Thyroid gland (tissue), 4 donors: ENCODE data around the gene SCARF1. TPM values are rescaled to one million over a fixed set of nuclear protein-coding genes. Genes with fewer than 3 reads are reported as not detected.

ENCODE experiments used
- DNase-seq, 2 donors: peaks; one replicate each; pipeline ENCODE4 v3.0.0-alpha.2; 2019
- H3K27ac ChIP-seq, 3 donors: fragments of 200-600 bp; sonication (generic); 1 replicate in 2 of 3; 2 replicates in 1 of 3; pipeline ENCODE4 v1.5.1; 2016 to 2019; ENCODE audit warnings: mild to moderate bottlenecking in 1 of 3, moderate library complexity in 1 of 3
- H3K27me3 ChIP-seq: fragments of 200-600 bp; sonication (generic); one replicate; pipeline ENCODE4 v1.5.1; 2019
- H3K36me3 ChIP-seq, 2 donors: fragments of 200-600 bp; sonication (generic); one replicate each; pipeline ENCODE4 v1.5.1; 2016 to 2019
- H3K4me1 ChIP-seq, 2 donors: fragments of 200-600 bp; sonication (generic); one replicate each; pipeline ENCODE4 v1.5.1; 2017 to 2019
- H3K4me3 ChIP-seq, 3 donors: fragments of 200-600 bp; sonication (generic); replicated peaks in 1 of 3; 1 replicate in 2 of 3; 2 replicates in 1 of 3; pipeline ENCODE4 v1.5.1; 2016; ENCODE audit warnings: mild to moderate bottlenecking in 1 of 3
- H3K9me3 ChIP-seq: fragments of 200-600 bp; sonication (generic); one replicate; pipeline ENCODE4 v1.5.1; 2017
- POLR2A ChIP-seq, 2 donors: fragments of 450-650 bp; IDR thresholded peaks; one replicate each; pipeline ENCODE4 v1.6.1; 2017; ENCODE audit warnings: antibody characterized with exemption in 2 of 2, mild to moderate bottlenecking in 2 of 2, moderate library complexity in 1 of 2
- WGBS, 2 donors: methylation state at CpG; one replicate each; pipeline ENCODE4 v1.1.5; 2017; 5-methylcytosine and 5-hydroxymethylcytosine counted together
- intact Hi-C: fragments of 100-400 bp; cut with DNase I; formaldehyde crosslinking; loops from one replicate; pipeline ENCODE4 v1.15.1; 2023
- total RNA-seq, 4 donors: library from RNA; depleted of rRNA; stranded (reverse); fragments of >200 nt; gene quantifications; one replicate each; pipeline ENCODE4 v1.2.3, GENCODE V29; 2016
- TF ChIP-seq, protein P1 (sequence below), 6 experiments: fragments of 200-600 bp in 3 of 6; fragments of 450-650 bp in 3 of 6; sonication (generic) in 3 of 6; IDR thresholded peaks; one replicate each; pipeline ENCODE4 v1.5.1; 2016 to 2019; ENCODE audit warnings: antibody characterized with exemption in 6 of 6, mild to moderate bottlenecking in 2 of 6, inconsistent platforms in 1 of 6, moderate library complexity in 1 of 6

The SCARF1 gene
- total RNA-seq, 4 donors from 2014 or later = 31.6 to 52.0 (median 35.5) TPM

DNA sequence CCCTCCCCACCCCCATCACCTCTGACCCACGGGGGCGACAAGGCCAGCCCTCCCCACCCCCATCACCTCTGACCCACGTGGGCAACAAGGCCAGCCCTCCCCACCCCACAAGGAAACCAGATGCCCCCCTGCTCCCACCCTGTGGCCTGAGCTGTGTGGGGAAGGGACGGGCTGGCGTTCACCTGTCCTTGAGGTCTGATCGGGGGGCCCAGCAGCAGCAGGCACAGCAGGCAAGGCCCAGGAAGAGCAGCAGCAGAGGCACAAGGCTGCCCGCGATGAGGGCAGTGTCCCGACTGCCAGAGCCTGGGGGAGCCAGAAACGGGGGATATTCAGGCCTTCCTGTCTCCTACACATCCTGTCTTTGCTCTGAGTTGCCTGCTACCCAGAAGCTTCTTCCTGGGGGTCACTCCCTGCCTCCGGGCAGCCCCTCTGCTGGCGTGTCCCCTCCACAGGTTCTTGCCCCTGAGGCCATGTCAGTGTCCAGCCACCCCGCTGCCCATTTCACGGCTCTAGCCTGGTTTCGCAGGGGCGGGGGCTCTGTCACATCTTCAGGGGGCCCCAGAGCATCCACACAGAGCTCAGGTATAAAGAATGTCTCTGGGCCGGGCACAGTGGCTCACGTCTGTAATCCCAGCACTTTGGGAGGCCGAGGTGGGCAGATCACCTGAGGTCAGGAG lies 6.8 kb downstream of the SCARF1 start:
- no peak overlapping the region for H3K4me3 ChIP-seq
- intact Hi-C loops = no loop called here
- peaks cover 10 to 14% of the 10 kb centered on the region in 2 donors for H3K36me3 ChIP-seq
- no peak for TF ChIP-seq POLR2A (IDR thresholded peaks at IDR 0.05)
- TF ChIP-seq, protein P1, sequence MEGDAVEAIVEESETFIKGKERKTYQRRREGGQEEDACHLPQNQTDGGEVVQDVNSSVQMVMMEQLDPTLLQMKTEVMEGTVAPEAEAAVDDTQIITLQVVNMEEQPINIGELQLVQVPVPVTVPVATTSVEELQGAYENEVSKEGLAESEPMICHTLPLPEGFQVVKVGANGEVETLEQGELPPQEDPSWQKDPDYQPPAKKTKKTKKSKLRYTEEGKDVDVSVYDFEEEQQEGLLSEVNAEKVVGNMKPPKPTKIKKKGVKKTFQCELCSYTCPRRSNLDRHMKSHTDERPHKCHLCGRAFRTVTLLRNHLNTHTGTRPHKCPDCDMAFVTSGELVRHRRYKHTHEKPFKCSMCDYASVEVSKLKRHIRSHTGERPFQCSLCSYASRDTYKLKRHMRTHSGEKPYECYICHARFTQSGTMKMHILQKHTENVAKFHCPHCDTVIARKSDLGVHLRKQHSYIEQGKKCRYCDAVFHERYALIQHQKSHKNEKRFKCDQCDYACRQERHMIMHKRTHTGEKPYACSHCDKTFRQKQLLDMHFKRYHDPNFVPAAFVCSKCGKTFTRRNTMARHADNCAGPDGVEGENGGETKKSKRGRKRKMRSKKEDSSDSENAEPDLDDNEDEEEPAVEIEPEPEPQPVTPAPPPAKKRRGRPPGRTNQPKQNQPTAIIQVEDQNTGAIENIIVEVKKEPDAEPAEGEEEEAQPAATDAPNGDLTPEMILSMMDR (IDR thresholded peaks at IDR 0.05) = no peak
- DNase-seq = no peak
- 79 to 89% methylated on average over 7 to 14 of the region's 19 CpGs for WGBS, 2 donors
- no peaks in the 10 kb centered on the region for H3K9me3 ChIP-seq
- peak overlapping the region; percentile 26 to 67 (median 62) for H3K27ac ChIP-seq
- no peaks in the 10 kb centered on the region for H3K27me3 ChIP-seq
- H3K4me1 ChIP-seq = peaks cover 22 to 30% of the 10 kb centered on the region in 2 donors

DNA sequence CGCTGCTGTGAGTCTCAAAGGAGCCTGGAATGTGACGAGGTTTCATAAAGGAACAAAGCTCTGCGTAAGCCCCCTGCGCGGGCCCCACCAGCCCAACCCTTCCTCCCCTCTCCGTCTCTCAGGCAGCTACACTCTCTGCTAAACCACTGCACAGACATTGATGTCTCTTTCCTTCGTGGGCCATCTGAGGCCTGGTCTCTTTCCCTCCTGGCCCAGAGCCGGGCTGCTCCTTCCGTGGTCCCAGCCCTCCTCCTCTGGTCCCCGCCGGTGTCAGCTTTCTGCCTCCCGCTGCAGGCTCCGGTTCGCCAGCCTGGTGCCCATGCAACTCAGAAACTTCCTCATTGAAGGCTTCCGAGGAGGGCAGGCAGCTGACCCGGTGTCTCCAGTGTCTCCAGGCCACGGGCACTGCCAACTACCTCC lies 7.4 kb downstream of the SCARF1 start:
- no peaks in the 10 kb centered on the region for H3K27me3 ChIP-seq
- DNase-seq = no peak
- no peak for TF ChIP-seq POLR2A (IDR thresholded peaks at IDR 0.05)
- TF ChIP-seq, protein P1 (IDR thresholded peaks at IDR 0.05) = no peak
- 76 to 81% methylated on average over 16 to 17 of the region's 17 CpGs for WGBS, 2 donors
- H3K27ac ChIP-seq = peak overlapping the region in 2 of 3 donors; percentile 62 to 67
- no peaks in the 10 kb centered on the region for H3K9me3 ChIP-seq
- peaks cover 22 to 25% of the 10 kb centered on the region in 2 donors for H3K4me1 ChIP-seq
- no peak overlapping the region for H3K4me3 ChIP-seq
- peaks cover 10 to 14% of the 10 kb centered on the region in 2 donors for H3K36me3 ChIP-seq
- intact Hi-C loops = no loop called here

DNA sequence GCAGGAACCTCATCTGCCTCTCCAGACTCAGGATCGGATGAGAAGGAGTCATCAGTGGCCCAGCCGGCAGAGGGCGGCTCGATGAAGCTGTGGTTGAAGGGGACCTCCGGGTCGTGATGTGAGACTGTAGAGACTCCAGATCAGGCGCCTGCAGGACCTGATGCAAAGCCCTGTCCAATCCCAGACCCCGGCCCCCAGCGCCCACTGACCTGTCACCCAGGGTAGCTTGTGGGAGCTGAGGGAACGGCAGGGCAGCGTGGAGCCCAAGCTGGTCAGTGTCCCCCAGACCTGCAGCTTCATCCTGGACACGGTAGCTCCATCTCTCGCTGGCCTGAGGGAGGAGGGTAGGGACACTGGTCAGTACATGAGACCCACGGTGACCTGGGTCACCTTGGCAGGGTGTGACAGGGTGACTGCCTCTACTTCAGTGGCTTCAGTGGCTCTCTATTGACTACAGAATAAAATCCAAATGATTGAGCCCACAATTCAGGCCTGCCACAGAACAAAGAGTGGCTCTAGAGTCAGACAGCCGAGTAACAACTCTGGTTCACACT lies 8.7 kb downstream of the SCARF1 start:
- H3K4me3 ChIP-seq = no peak overlapping the region
- H3K27me3 ChIP-seq = no peaks in the 10 kb centered on the region
- peaks cover 22 to 25% of the 10 kb centered on the region in 2 donors for H3K4me1 ChIP-seq
- no peak for DNase-seq
- H3K27ac ChIP-seq = no peak overlapping the region
- WGBS, 2 donors = 78 to 93% methylated on average over 8 to 14 of the region's 15 CpGs
- TF ChIP-seq, protein P1 (IDR thresholded peaks at IDR 0.05) = no peak
- TF ChIP-seq POLR2A (IDR thresholded peaks at IDR 0.05) = no peak
- intact Hi-C loops = no loop called here
- H3K36me3 ChIP-seq = peaks cover 10 to 14% of the 10 kb centered on the region in 2 donors
- H3K9me3 ChIP-seq = no peaks in the 10 kb centered on the region

DNA sequence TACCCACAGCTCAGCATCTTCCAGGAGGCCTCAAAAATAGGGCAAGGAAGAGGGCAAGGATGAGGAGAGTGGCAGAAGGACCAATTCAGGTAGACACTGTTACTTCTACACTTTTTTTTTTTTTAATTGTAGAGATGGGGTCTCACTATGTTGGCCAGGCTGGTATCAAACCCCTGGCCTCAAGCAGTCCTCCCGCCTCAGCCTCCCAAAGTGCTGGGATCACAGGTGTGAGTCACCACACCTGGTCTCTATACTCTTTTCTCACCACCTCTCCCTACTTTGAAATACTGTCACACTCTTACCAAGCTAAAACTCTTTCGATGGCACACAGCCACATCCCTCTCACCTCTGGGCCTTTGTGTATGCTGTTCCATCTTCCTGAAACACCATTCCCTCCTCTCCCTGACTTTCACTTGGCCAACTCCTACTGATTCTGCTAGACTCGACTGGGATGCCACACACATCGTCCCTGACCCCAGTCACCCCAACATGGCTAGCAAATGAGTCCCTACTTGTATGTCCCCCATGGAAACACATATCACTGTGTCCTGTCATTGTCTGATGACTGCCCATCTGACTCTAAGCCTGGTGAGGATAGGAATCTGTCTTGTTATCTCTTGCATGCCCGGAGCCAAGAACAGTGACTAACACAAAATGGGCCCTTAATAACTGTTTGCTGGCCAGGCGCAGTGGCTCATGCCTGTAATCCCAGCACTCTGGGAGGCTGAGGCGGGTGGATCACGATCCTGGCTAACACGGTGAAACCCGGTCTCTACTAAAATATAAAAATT lies 9.7 kb downstream of the SCARF1 start:
- Histone ChIP-seq H3K9me3 (no peaks in the 10 kb centered on the region), H3K27ac (no peak overlapping the region), H3K36me3 (peaks cover 10 to 14% of the 10 kb centered on the region in 2 donors), H3K27me3 (no peaks in the 10 kb centered on the region), H3K4me3 (no peak overlapping the region), H3K4me1 (peaks cover 20 to 24% of the 10 kb centered on the region in 2 donors)
- intact Hi-C loops = no loop called here
- WGBS, 2 donors = 86 to 93% methylated on average over 10 of the region's 10 CpGs
- TF ChIP-seq, protein P1 (IDR thresholded peaks at IDR 0.05) = no peak
- DNase-seq = no peak
